Measurements from ENCODE around the gene KIF6. TPM values are rescaled to one million over a fixed set of nuclear protein-coding genes. Genes with fewer than 3 reads are reported as not detected.

Gene KIF6
- total and polyA plus RNA-seq, 2 of the 8 experiments (the other 6 are each of a cell fraction or from before 2014, with no cell fraction given), result 0.53 to 0.65 TPM

GRCh38 chr6:39664173-39664572 lies 61.0 kb downstream of the KIF6 start:
- no peak overlapping the region for H3K4me3 ChIP-seq (ENCODE audit: extremely low read depth in 1 of 4, insufficient read depth in 2 of 4, low read depth in 3 of 4, low read length in 4 of 4)
- H3K14ac ChIP-seq (ENCODE audit: insufficient read length), result no peak overlapping the region
- no peak overlapping the region for H4K8ac ChIP-seq (ENCODE audit: extremely low read depth, insufficient read depth, low read length)
- no peak overlapping the region for H2AFZ ChIP-seq (ENCODE audit: low read length)
- H3K18ac ChIP-seq (ENCODE audit: extremely low read depth, low read length), result no peak overlapping the region
- H4K20me1 ChIP-seq (replicated peaks in 1 of 2; ENCODE audit: control insufficient read depth in 1 of 2, insufficient read depth in 2 of 2, low read length in 2 of 2), result no peaks in the 10 kb centered on the region
- H3K27me3 ChIP-seq (replicated peaks in 1 of 4; ENCODE audit: control insufficient read depth in 3 of 4, extremely low read depth in 1 of 4, insufficient read depth in 3 of 4, low read length in 3 of 4), result no peaks in the 10 kb centered on the region
- no peak overlapping the region for H3K23ac ChIP-seq (ENCODE audit: insufficient read length)
- H3K27ac ChIP-seq (ENCODE audit: low read depth, low read length), result no peak overlapping the region
- H3K79me2 ChIP-seq (ENCODE audit: control insufficient read depth in 1 of 2, insufficient read depth in 2 of 2, low read length in 2 of 2), result no peaks in the 10 kb centered on the region
- CTCF ChIA-PET (ENCODE audit: partially characterized antibody), result no interaction called here
- no peak overlapping the region for H3K4me2 ChIP-seq (ENCODE audit: insufficient read depth in 1 of 2, low read depth in 2 of 2, low read length in 2 of 2)
- no peak for DNase-seq (ENCODE audit: low read depth in 1 of 2, low spot score in 2 of 2)
- H2BK12ac ChIP-seq (ENCODE audit: low read depth, low read length), result no peak overlapping the region
- no peak for FAIRE-seq
- no peak overlapping the region for H4K91ac ChIP-seq (replicated peaks; ENCODE audit: insufficient read length, low read length)
- H2BK5ac ChIP-seq (ENCODE audit: low read depth, low read length), result no peak overlapping the region
- no peaks in the 10 kb centered on the region; a peak in 1 of 7 replicates for H3K4me1 ChIP-seq (replicated peaks in 1 of 4; ENCODE audit: control insufficient read depth in 3 of 4, insufficient read depth in 4 of 4, low read length in 3 of 4)
- no peaks in the 10 kb centered on the region for H3K23me2 ChIP-seq (ENCODE audit: low read depth, low read length)
- no peak overlapping the region for H2AK5ac ChIP-seq (ENCODE audit: low read depth, low read length)
- POLR2A ChIA-PET (ENCODE audit: partially characterized antibody), result no interaction called here
- H2BK120ac ChIP-seq (replicated peaks; ENCODE audit: low read depth, low read length), result no peak overlapping the region
- no peak overlapping the region for H2BK20ac ChIP-seq (ENCODE audit: low read length)
- no peak overlapping the region for H3K9ac ChIP-seq (replicated peaks in 1 of 4; ENCODE audit: extremely low read depth in 1 of 4, low read depth in 3 of 4, low read length in 3 of 4)
- 66% methylated on average over 4 of the region's 4 CpGs; no CpG with 5 or more reads in 1 of the 2 experiments for WGBS, 2 experiments (ENCODE audit: extremely low coverage in 1 of 2, insufficient coverage in 1 of 2, insufficient read length in 1 of 2, insufficient replicate concordance in 2 of 2, low coverage in 1 of 2, low lambda C conversion rate in 2 of 2, missing lambda C conversion rate in 1 of 2)
- H2BK15ac ChIP-seq (ENCODE audit: low read length), result no peak overlapping the region
- H4K5ac ChIP-seq (ENCODE audit: insufficient read length, low read depth, low read length), result no peak overlapping the region
- no peaks in the 10 kb centered on the region for H3K9me3 ChIP-seq (ENCODE audit: insufficient read depth in 2 of 2, low read depth in 1 of 2, low read length in 1 of 2)
- no peak overlapping the region for H3K4ac ChIP-seq (replicated peaks; ENCODE audit: insufficient read length, low read depth, low read length)
- H3K56ac ChIP-seq (replicated peaks; ENCODE audit: insufficient read length, low read depth, low read length), result no peak overlapping the region
- no peaks in the 10 kb centered on the region for H3K79me1 ChIP-seq (ENCODE audit: low read depth, low read length)
- H3K36me3 ChIP-seq (ENCODE audit: control insufficient read depth in 2 of 4, insufficient read depth in 4 of 4, low read length in 3 of 4), result no peaks in the 10 kb centered on the region
- TF ChIP-seq RAD21 (IDR thresholded peaks at IDR 0.05 in 1 of 2, conservative IDR thresholded peaks at IDR 0.05 in 1 of 2; ENCODE audit: low read depth in 2 of 2, low read length in 2 of 2) (peak; percentile 16 to 19; a peak in 2 of 4 replicates), JUND (IDR thresholded peaks at IDR 0.05; ENCODE audit: low read length) (no peak)

Measured in H1 (cell line).